ELR (cell line): ENCODE data around the gene NDUFB1.

Experiments used
- DNase-seq: peaks from one replicate; pipeline ENCODE4 v3.0.0-alpha.2; 2015; ENCODE audit warnings: low read depth

NDUFB1 gene

GRCh38 chr14:92121670-92122350 is at the start of gene NDUFB1, which contains the start of gene CPSF2:
Gene NDUFB1 (minus strand): TSS chr14:92121706. CDS start chr14:92117637, 4,069 bp downstream.
Gene CPSF2 (plus strand): TSS chr14:92121969. CDS start chr14:92130985, 9,016 bp downstream.
- DNase-seq: peak; percentile 91

GRCh38 chr14:92164958-92165357 is 43.5 kb upstream of the NDUFB1 start:
- DNase-seq: no peak

- DNase-seq: no peak
Measured at GRCh38 chr14:92161521-92161920, 40.0 kb upstream of the NDUFB1 start.

- DNase-seq: peak; percentile 77
Measured at GRCh38 chr14:92160619-92161018, 39.1 kb upstream of the NDUFB1 start.

- DNase-seq: no peak
Measured at GRCh38 chr14:92154283-92154942, 32.9 kb upstream of the NDUFB1 start.

- DNase-seq: no peak
Measured at GRCh38 chr14:92153581-92153980, 32.1 kb upstream of the NDUFB1 start.

- DNase-seq: peak; percentile 45
Measured at GRCh38 chr14:92144708-92145107, 23.2 kb upstream of the NDUFB1 start.

GRCh38 chr14:92143962-92144361 is 22.5 kb upstream of the NDUFB1 start:
- peak; percentile 53 for DNase-seq

GRCh38 chr14:92143309-92143708 is 21.8 kb upstream of the NDUFB1 start:
- DNase-seq: no peak

GRCh38 chr14:92135269-92135668 is 13.8 kb upstream of the NDUFB1 start:
- peak; percentile 63 for DNase-seq

- no peak for DNase-seq
Measured at GRCh38 chr14:92134456-92134855, 12.9 kb upstream of the NDUFB1 start.

GRCh38 chr14:92122761-92123160 is 1.3 kb upstream of the NDUFB1 start:
- DNase-seq: peak; percentile 38

GRCh38 chr14:92122351-92122677 is 808 bp upstream of the NDUFB1 start:
- peak; percentile 55 for DNase-seq

GRCh38 chr14:92121207-92121669 is 268 bp downstream of the NDUFB1 start:
- DNase-seq: peak; percentile 65

GRCh38 chr14:92109490-92109889 is 12.0 kb downstream of the NDUFB1 start:
- no peak for DNase-seq

GRCh38 chr14:92108345-92109254 is 12.9 kb downstream of the NDUFB1 start:
- no peak for DNase-seq

- DNase-seq: peak; percentile 100
Measured at GRCh38 chr14:92106143-92106926, 15.2 kb downstream of the NDUFB1 start, which contains the start of gene ATXN3. Gene ATXN3 (minus strand): TSS chr14:92106582. CDS start chr14:92106552, 30 bp downstream.

- peak; percentile 57 for DNase-seq
Measured at GRCh38 chr14:92105893-92106142, 15.7 kb downstream of the NDUFB1 start.

GRCh38 chr14:92105073-92105892 is 16.2 kb downstream of the NDUFB1 start:
- no peak for DNase-seq

GRCh38 chr14:92103363-92103989 is 18.0 kb downstream of the NDUFB1 start:
- DNase-seq: no peak
